Stimulated activated effector memory CD8-positive, alpha-beta T cell treated with anti-CD3 and anti-CD28 coated beads, Interleukin-12 subunit alpha, Interleukin-12 subunit beta, amount 100 ng/mL, for 72 hours (primary cell): ENCODE measurements around the gene MID2.
"Not testable (repeated sequence)": the region's sequence is repeated elsewhere in the genome, so short reads cannot be mapped to it uniquely, and the experiment has no call there.

ENCODE experiments used
- ATAC-seq: fragments of 150-1000 bp; cut with Tn5 transposase; 2 replicates; pipeline ENCODE4 v1.10.0; 2021
- DNase-seq, 2 donors: peaks; one replicate each; pipeline ENCODE4 v3.0.0; 2021 to 2022; ENCODE audit warnings: low spot score in 2 of 2
- H3K27ac Mint-ChIP-seq: one replicate; pipeline ENCODE4 v1.8.0; 2022; ENCODE audit warnings: mild to moderate bottlenecking, mixed read lengths
- H3K36me3 Mint-ChIP-seq: one replicate; pipeline ENCODE4 v1.8.0; 2022; ENCODE audit warnings: mild to moderate bottlenecking, mixed read lengths
- H3K4me1 Mint-ChIP-seq: one replicate; pipeline ENCODE4 v1.8.0; 2022; ENCODE audit warnings: mixed read lengths
- H3K4me3 Mint-ChIP-seq: one replicate; pipeline ENCODE4 v1.8.0; 2022; ENCODE audit warnings: mild to moderate bottlenecking, mixed read lengths
- H3K9me3 Mint-ChIP-seq: one replicate; pipeline ENCODE4 v1.8.0; 2022; ENCODE audit warnings: mixed read lengths

MID2 gene

GRCh38 chrX:107857837-107858236, 32.2 kb downstream of the MID2 start:
- DNase-seq (no peak), ATAC-seq (no peak)
- H3K9me3 Mint-ChIP-seq = no peaks in the 10 kb centered on the region
- H3K36me3 Mint-ChIP-seq = peaks cover 5% of the 10 kb centered on the region
- H3K4me1 Mint-ChIP-seq = no peaks in the 10 kb centered on the region
- no peak overlapping the region for H3K27ac Mint-ChIP-seq
- H3K4me3 Mint-ChIP-seq = no peak overlapping the region

DNA sequence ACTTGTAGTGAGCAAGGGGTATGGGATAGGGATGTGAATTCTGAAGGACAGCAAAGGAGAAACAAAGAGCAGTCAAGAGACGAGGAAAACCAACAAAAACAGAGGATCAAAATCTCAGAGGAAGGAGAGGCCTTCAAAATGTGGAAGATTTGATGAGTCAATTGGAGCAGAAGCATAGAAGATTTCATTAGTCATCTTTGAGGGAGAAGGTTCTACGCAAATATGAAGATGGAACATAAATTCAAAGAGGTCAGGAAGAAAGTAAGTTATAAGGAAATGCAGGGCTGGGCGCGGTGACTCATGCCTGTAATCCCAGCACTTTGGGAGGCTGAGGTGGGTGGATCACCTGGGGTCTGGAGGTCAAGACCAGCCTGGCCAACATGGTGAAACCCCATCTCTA, 35.4 kb downstream of the MID2 start:
- no peak overlapping the region for H3K27ac Mint-ChIP-seq
- H3K4me1 Mint-ChIP-seq = no peaks in the 10 kb centered on the region
- H3K4me3 Mint-ChIP-seq = no peak overlapping the region
- no peaks in the 10 kb centered on the region for H3K36me3 Mint-ChIP-seq
- ATAC-seq (no peak), DNase-seq (no peak)
- no peaks in the 10 kb centered on the region for H3K9me3 Mint-ChIP-seq

DNA sequence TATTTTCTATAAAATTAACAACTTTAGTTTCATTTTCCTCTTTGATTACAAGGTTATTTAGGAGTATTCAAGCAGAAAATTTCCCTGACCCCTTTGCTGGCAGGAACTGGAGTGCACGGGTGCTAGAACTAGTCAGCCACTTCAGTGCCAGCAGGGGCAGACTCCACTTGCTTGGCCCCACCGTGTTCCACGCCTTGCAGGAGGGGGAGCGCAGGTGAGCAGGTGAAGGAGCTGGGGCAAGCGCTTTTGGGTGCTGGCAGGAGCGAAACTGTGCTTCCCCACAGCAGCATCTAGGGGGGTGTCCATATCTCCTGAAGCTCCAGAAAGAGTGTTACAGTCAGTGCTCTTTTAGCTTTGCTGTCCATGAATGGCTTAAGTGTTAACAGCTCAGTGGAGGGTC, 45.5 kb downstream of the MID2 start:
- no peak for ATAC-seq
- Mint-ChIP-seq H3K27ac (no peak overlapping the region), H3K9me3 (no peaks in the 10 kb centered on the region), H3K4me1 (no peaks in the 10 kb centered on the region), H3K4me3 (no peak overlapping the region), H3K36me3 (no peaks in the 10 kb centered on the region)
- DNase-seq = no peak

DNA sequence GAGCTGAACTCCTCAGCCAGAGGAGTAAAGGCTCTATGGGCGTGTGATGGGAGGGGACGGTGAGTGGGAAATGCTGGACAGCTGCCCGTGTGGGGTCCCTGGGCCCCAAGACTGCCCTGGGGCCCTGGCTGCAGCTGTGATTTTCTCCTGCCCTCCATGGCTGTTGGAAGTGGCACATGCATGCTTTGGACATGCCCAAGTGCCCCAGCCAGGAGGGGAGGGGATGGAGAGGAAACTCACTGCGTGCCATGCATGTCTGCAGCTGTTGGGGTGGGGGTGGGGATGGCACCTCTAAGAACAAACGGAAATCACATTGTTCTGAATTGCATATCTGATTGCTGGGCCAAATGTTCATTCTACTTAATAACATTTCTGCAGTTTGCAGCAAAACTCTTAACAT, 52.4 kb downstream of the MID2 start:
- DNase-seq (no peak), ATAC-seq (no peak)
- Mint-ChIP-seq H3K36me3 (no peaks in the 10 kb centered on the region), H3K27ac (no peak overlapping the region), H3K4me3 (no peak overlapping the region), H3K9me3 (no peaks in the 10 kb centered on the region), H3K4me1 (no peaks in the 10 kb centered on the region)

DNA sequence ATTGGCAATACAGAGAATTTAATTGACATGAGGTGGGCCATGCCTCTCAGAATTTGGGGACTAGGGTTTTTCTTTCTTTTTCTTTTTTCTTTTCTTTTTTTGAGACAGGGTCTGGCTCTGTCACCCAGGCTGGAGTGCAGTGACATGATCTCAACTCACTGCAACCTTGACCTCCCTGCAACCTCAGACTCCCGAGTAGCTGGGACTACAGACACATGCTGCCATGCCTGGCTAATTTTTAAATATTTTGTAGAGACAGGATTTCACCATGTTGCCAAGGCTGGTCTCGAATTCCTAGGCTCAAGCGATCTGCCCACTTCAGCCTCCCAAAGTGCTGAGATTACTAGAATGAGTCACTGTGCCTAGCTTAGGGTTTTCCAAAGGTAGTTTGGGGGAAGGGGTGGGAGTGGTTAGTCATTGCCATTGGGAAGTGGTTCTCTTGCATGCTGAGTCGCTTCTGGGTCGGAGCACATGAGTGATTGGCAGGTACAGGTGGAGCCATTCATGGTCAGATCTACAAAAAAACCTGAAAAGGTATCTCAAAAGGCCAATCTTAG, 54.5 kb downstream of the MID2 start:
- ATAC-seq (no peak), DNase-seq (no peak)
- H3K9me3 Mint-ChIP-seq = no peaks in the 10 kb centered on the region
- H3K4me1 Mint-ChIP-seq = no peaks in the 10 kb centered on the region
- H3K27ac Mint-ChIP-seq = no peak overlapping the region
- no peak overlapping the region for H3K4me3 Mint-ChIP-seq
- no peaks in the 10 kb centered on the region for H3K36me3 Mint-ChIP-seq

GRCh38 chrX:107894038-107894437, 68.4 kb downstream of the MID2 start:
- peak; percentile 3 to 49 for DNase-seq
- no peak overlapping the region for H3K27ac Mint-ChIP-seq

DNA sequence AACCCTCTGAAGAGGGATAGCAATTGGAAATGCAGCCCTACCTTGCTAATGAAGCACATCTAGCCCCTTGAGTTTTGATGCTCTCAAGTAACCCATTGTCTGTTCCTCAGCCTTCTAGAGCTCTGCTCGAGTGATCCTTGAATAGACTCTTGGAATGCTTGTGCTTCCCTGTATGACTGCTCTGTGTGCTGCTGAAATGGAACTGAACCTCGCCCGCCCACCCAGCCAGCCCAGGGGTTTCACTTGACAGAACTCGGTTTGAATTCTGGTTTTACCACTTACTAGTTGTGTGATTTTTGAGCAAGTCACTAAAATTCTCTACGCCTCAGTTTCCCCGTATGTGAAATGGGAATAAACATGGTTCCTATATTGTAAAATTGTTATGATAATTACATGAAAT, 77.1 kb downstream of the MID2 start:
- no peak for DNase-seq
- H3K36me3 Mint-ChIP-seq = peaks cover 7% of the 10 kb centered on the region
- no peak for ATAC-seq
- no peaks in the 10 kb centered on the region for H3K9me3 Mint-ChIP-seq
- H3K27ac Mint-ChIP-seq = no peak overlapping the region
- no peaks in the 10 kb centered on the region for H3K4me1 Mint-ChIP-seq
- no peak overlapping the region for H3K4me3 Mint-ChIP-seq

More at GRCh38 chrX:107894038-107894437, 68.4 kb downstream of the MID2 start:
- peak; percentile 72 for ATAC-seq
- peaks cover 11% of the 10 kb centered on the region for H3K4me1 Mint-ChIP-seq
- no peaks in the 10 kb centered on the region for H3K36me3 Mint-ChIP-seq
- H3K4me3 Mint-ChIP-seq = no peak overlapping the region
- H3K9me3 Mint-ChIP-seq = peaks cover 2% of the 10 kb centered on the region

DNA sequence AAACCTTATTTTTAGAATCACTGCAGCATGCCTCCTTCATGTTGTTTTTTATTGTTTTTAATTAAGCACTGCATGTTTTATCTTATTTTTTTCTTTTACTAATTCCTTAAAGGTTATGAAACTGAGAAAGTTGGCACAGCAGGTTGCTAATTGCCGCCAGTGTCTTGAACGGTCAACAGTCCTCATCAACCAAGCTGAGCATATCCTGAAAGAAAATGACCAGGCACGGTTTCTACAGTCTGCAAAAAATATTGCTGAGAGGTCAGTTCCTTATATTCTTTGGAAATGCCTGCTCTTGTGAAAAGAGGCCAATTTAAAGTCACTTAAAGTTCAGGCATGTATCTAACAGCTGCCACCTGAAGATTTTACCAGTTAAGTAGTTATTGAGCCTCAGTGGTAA, 79.7 kb downstream of the MID2 start:
- no peak overlapping the region for H3K4me3 Mint-ChIP-seq
- H3K27ac Mint-ChIP-seq = no peak overlapping the region
- peaks cover 16% of the 10 kb centered on the region for H3K36me3 Mint-ChIP-seq
- ATAC-seq (no peak), DNase-seq (no peak)
- no peaks in the 10 kb centered on the region for H3K9me3 Mint-ChIP-seq
- no peaks in the 10 kb centered on the region for H3K4me1 Mint-ChIP-seq

DNA sequence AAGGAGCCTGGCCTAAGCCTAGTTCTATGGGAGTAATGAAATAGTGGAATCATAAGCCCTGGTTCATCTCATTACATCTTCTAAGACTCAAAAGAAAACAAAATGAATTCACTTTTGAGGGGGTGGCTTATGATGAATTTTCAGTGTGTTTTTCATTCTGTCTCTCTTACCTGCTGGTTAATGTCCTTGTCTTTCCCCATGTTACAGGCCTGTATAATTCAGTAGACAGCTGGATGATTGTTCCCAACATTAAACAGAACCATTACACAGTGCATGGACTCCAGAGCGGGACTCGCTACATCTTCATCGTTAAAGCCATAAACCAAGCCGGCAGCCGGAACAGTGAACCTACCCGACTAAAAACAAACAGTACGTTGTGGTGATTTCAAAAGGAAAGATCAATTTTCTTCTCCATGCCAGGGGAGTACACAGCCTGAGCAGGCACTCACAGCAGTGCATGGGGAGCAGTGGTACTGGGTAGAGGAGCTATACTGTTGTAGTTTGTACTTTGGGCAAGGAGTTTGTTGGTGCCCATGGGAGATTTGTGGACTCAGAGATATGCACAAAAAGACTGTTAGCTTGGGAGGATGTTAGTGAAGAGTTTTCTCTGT, 98.6 kb downstream of the MID2 start:
- H3K4me1 Mint-ChIP-seq = no peaks in the 10 kb centered on the region
- DNase-seq = no peak
- no peaks in the 10 kb centered on the region for H3K9me3 Mint-ChIP-seq
- no peak for ATAC-seq
- H3K4me3 Mint-ChIP-seq = no peak overlapping the region
- H3K36me3 Mint-ChIP-seq = peaks cover 34% of the 10 kb centered on the region
- no peak overlapping the region for H3K27ac Mint-ChIP-seq

- Mint-ChIP-seq H3K36me3 (no peaks in the 10 kb centered on the region), H3K9me3 (no peaks in the 10 kb centered on the region), H3K4me3 (no peak overlapping the region), H3K27ac (no peak overlapping the region), H3K4me1 (peaks cover 6% of the 10 kb centered on the region)
- ATAC-seq (no peak), DNase-seq (no peak)
These were observed 108.6 kb downstream of the MID2 start for GRCh38 chrX:107934262-107934661.

DNA sequence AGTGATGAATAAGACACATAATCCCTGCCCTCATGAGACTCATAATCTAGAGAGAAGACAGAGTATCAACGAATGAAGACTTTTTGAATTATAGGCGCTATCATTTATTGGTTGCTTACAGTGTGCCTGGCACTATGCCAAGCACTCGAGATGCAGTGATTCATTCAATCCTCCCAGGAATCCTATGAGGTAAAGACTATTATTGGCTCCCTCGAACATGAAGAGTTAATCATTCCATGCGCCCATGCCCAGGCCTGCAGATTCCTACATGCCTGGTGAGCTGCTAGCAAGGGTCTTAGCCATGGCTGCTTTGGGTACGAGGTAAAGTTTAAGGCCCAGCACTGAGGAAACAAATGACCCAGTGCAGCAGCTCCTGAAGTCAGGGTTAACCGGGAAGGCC, 109.5 kb downstream of the MID2 start:
- Mint-ChIP-seq H3K4me3 (no peak overlapping the region), H3K4me1 (peaks cover 6% of the 10 kb centered on the region), H3K36me3 (no peaks in the 10 kb centered on the region), H3K27ac (no peak overlapping the region), H3K9me3 (no peaks in the 10 kb centered on the region)
- ATAC-seq = no peak
- DNase-seq = no peak

- ATAC-seq (no peak), DNase-seq (no peak)
- peaks cover 6% of the 10 kb centered on the region for H3K4me1 Mint-ChIP-seq
- H3K27ac Mint-ChIP-seq = no peak overlapping the region
- no peaks in the 10 kb centered on the region for H3K36me3 Mint-ChIP-seq
- H3K4me3 Mint-ChIP-seq = peak overlapping the region; percentile 34
- no peaks in the 10 kb centered on the region for H3K9me3 Mint-ChIP-seq
These were observed 110.2 kb downstream of the MID2 start for GRCh38 chrX:107935664-107936433.

GRCh38 chrX:107936434-107936730, 110.7 kb downstream of the MID2 start:
- Mint-ChIP-seq H3K36me3 (no peaks in the 10 kb centered on the region), H3K9me3 (no peaks in the 10 kb centered on the region), H3K4me3 (peak overlapping the region; percentile 34), H3K4me1 (peaks cover 6% of the 10 kb centered on the region), H3K27ac (no peak overlapping the region)
- DNase-seq (no peak), ATAC-seq (no peak)

DNA sequence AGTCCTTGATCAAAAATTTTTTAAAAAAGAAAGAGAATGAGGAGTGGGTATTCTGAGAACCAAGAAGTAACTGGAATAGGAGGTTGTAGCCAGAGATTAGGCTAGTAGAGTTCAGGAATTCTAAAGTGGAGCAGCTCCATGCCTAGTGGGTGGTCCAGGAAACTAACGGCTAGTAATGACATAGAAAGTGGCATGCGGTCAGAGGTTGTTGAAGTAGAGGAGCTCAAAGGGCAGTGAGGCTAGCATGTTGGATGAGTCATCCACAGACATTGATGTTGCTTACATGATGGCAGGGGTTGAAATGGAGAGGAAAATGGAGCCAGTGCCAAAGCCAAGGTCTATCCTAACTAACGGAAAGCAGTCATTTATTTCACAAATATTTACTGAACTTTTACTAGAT, 114.4 kb downstream of the MID2 start:
- Mint-ChIP-seq H3K9me3 (no peaks in the 10 kb centered on the region), H3K4me3 (no peak overlapping the region), H3K36me3 (no peaks in the 10 kb centered on the region), H3K4me1 (peaks cover 6% of the 10 kb centered on the region), H3K27ac (no peak overlapping the region)
- ATAC-seq (no peak), DNase-seq (no peak)

DNA sequence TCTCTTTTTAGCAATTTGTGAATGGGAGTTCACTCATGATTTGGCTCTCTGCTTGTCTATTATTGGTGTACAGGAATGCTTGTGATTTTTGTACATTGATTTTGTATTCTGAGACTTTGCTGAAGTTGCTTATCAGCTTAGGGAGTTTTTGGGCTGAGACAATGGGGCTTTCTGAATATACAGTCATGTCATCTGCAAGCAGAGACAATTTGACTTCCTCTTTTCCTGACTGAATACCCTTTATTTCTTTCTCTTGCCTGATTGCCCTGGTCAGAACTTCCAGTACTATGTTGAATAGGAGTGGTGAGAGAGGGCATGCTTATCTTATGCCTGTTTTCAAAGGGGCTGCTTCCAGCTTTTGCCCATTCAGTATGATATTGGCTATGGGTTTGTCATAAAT, 129.7 kb downstream of the MID2 start:
- H3K4me1 Mint-ChIP-seq, H3K9me3 Mint-ChIP-seq, H3K4me3 Mint-ChIP-seq, H3K27ac Mint-ChIP-seq, H3K36me3 Mint-ChIP-seq, DNase-seq, ATAC-seq: not testable (repeated sequence)

- no peak for ATAC-seq
- DNase-seq = no peak
- Mint-ChIP-seq H3K4me1 (no peaks in the 10 kb centered on the region), H3K27ac (no peak overlapping the region), H3K4me3 (no peak overlapping the region), H3K36me3 (no peaks in the 10 kb centered on the region), H3K9me3 (no peaks in the 10 kb centered on the region)
These were observed 143.0 kb downstream of the MID2 start for GRCh38 chrX:107968623-107969022.
